Erythroblast (primary cell): ENCODE data around the gene UCN3.

Experiments used
- DNase-seq, 2 experiments: peaks; one replicate each; lab custom pipeline; 2025; lab: John Stamatoyannopoulos, UW
- GATA1 ChIP-seq: IDR thresholded peaks from 2 replicates; pipeline ENCODE4 v1.6.1; 2011; ENCODE audit warnings: low read depth, mild to moderate bottlenecking, control low read depth, low read length, moderate library complexity
- POLR2A ChIP-seq: IDR thresholded peaks from 2 replicates; pipeline ENCODE4 v1.6.1; 2011; ENCODE audit warnings: mild to moderate bottlenecking, low read length

Gene UCN3, protein sequence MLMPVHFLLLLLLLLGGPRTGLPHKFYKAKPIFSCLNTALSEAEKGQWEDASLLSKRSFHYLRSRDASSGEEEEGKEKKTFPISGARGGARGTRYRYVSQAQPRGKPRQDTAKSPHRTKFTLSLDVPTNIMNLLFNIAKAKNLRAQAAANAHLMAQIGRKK

DNA sequence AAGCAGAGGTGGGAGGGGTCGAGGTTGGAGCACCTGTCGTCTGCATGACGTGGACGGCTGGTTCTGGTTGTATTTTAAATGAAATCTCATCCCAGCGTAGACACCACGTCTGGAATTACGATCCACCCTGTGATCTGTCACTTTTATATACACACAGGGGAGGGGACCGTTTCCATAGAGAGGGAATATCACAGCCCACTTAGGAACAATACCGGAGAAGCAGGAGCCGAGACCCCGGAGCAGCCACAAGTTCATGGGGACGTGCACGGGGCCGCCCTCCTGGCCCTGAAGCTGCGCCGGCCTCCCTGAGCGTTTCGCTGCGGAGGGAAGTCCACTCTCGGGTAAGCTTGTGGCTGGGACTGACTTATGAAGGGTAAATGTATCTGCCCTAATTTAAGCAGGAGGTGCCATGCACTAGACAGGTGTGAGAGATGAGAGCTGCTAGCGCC is at the start of gene UCN3:
Gene UCN3, plus strand, starts transcription at position 77 of the 449 bp plus-strand sequence. CDS start 8,755 bp downstream, outside the sequence.
- TF ChIP-seq POLR2A: no peak
- TF ChIP-seq GATA1: no peak
- DNase-seq: no peak

DNA sequence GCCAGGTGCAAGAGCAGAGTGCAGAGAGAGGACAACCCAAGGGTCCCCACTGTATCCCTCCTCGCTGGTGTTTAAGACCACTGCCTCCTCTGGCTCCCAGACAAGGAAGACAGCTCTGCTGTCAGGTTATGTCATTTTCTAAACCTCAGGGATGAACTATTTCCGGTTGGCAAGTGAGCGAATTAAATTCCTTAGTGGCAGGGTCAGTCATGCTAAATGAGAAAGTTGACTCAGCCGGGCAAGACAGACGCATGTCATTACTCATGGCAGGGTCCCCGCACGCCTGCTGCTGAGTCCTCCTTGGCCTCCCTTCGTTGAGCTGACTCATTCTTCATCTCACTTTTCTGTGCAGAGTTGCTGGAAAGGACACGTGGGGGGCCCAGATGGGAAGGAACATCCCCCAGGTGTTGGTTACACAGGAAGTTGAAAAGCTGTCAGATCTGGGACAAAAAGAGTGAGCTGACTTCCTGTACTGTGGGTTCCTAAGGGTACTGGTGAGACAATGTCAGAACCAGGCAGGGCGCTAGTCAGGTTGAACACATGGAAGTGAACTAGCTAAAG is 47.1 kb upstream of the UCN3 start:
- no peak for TF ChIP-seq POLR2A
- TF ChIP-seq GATA1: no peak
- DNase-seq: peak in 1 of 2 experiments; percentile 7

DNA sequence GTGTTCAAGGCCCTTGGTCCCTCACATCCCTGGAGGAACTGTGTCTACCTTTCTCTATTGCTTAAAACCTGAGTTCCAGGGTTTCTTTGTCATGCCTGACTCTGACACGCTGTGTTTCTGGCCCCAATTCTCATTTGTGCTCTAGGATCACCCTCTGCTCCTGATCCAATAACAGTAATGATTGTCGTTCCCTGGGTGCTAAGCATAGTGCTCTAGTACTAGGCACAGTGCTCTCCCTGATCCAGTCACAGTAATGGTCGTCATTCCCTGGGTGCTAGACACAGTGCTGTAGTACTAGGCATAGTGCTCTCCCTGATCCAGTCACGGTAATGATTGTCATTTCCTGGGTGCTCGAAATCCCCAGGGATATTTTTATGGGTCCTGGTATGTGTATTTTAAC is 46.6 kb upstream of the UCN3 start:
- TF ChIP-seq POLR2A (no peak), GATA1 (no peak)
- no peak for DNase-seq

DNA sequence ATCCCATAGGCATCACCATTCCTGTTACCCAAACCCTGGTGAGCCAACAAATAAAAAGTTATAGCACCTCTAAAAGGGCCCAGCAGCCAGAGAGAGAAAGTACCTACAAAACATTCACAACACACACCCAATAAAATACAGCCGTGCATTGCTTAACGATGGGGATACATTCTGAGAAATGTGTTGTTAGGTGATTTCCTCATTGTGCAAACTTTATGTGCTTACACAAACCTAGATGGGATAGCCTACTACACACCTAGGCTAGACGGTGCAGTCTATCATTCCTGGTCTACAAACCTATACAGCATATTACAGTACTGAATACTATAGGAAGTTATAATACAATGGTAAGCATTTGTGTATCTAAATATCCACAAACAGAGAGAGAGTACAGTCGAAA is 44.9 kb upstream of the UCN3 start:
- TF ChIP-seq POLR2A: no peak
- TF ChIP-seq GATA1: no peak
- DNase-seq: no peak

DNA sequence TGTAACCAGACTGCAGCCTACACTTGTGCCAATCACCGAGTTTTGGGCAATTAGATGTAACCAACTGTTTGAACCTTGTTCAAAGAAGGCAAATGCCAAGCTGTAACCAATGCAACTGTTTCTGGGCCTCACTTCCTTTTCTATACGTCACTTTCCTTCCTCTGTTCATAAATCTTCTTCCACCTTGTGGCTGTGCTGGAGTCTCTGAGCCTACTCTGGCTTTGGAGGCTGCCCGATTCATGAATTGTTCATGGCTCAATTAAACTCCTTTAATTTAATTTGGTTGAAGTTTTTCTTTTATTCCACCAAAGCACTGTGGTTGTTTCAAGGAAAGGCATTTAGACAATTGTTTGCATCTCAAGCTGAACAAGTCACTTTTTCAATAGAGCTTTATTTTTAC is 43.5 kb upstream of the UCN3 start:
- no peak for DNase-seq
- TF ChIP-seq POLR2A (no peak), GATA1 (no peak)

DNA sequence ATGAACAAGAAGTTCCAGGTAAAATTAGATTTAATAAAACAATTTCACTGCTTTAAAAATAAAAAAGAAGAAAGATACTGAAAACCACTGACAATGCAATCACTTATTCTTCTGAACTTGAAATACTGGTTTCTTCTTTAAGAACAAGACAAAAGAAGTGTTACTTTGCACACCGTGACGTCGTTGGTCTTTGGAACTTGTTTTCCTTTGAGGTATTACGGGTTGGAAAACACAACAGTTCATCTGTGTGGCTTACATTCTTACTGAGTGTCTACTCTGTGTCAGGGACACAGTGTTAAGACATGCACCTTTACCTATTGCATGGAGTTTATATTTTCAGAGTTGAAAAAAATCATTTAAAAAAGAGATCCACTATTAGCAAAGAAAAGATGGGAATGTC is 41.3 kb upstream of the UCN3 start:
- no peak for DNase-seq
- no peak for TF ChIP-seq GATA1
- TF ChIP-seq POLR2A: no peak

DNA sequence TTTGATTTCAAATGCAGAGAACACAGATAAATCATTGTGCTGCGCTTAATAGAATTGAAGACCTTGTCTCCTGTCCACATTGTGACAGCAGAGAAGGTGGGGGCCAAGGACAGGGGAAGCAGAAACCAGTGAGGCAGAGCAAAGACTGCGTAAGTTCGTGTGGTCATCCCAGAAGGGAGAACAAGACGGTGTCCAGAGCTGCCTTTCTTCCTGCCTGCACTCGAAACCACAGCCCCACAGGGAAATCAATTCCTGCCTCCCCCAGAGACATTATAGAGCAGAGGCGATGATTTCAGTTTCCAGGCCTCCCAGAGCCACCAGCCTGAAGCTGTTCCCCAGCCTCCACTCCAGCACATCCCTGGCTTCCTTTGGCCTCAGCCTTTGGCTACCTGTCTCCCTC is 39.7 kb upstream of the UCN3 start:
- DNase-seq: no peak
- TF ChIP-seq POLR2A (no peak), GATA1 (no peak)

DNA sequence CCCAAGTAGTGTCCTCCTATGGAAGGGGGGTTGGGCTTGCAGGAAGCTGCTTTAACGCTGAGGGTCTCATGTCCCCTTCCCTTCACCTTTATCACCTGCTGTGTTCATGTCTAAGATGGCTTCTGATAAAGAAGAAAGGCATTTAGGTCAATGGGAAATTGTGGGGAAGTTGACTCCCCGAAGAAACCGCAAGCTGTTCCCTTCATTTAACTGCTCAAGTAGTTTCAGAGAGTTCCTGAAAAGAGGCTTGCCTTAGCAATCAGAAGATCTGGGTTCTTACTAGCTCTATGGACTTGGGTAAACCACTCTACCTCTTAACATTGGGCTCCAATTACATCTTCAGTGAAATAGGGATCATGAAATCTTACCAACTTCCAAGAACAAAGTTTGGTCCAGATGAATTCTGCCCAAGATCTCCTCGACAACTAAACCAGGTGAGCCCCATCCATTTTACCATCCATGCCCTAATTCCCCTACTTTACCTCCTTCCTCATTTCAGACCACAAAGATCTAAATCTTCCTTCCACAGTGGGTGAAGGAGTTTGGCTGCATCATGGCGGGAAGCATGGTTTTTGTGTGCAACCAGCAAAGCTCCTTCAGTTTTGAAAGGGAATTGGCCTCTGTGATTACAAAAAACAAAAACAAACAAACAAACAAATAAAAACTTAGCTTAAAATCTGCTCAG is 30.4 kb upstream of the UCN3 start:
- TF ChIP-seq POLR2A (no peak), GATA1 (no peak)
- DNase-seq: no peak

DNA sequence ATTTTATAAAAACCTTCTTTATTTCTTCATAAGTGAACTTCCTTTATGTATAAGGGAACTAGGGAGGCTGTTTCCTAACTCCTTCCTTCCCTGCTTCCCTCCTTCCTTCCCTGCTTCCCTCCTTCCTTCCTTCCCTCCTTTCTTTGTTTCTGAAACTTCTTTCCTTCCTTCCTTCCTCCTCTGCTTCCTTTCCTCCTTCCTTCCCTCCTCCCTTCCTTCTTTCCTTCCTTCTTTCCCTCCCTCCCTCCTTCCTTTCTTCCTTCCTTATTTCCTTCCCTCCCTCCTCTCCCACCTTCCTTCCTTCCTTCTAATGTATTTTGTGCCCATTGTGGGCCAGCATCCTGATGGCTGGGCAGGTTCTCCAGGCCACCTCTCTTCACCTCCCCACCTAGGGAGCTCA is 26.8 kb upstream of the UCN3 start:
- DNase-seq: no peak
- TF ChIP-seq GATA1 (no peak), POLR2A (no peak)

DNA sequence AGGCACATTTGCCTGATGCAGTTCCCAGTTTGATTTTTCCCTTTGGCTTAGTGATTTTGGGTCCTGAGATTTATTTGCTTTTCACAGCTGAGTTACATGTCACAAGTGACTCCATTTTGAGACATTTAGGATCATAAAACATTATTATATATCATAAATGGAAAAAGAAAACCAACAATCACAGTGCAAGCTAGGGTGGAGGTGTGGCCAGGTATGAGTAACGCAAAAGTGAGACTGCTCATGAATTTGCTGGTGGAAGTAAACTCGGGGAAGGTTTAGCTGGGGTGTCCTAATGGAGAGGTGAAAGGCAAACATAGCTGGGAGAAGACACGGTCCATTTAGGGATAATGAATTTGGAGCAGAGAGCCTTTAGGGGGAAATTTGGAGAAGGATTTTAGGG is 21.7 kb upstream of the UCN3 start:
- TF ChIP-seq POLR2A (no peak), GATA1 (no peak)
- no peak for DNase-seq

DNA sequence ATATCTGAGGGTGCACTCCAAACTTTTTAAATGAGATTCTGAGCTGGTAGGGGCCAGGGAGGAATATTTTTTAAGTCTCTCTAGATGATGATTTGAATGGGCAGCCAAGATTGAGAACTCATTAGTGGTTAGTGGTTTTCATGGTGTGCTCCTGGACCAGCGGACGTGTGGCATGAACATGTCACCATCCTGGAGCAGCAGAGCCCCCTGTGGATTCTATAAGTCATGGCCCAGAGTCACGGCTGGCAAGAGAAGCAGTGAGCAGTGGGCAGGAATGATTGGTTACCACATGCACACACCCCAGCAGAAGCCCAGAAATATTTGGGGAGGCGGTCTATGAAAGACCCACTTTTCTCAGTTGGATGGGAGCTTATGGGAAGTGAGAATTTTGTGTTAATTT is 21.2 kb upstream of the UCN3 start:
- TF ChIP-seq GATA1 (no peak), POLR2A (no peak)
- no peak for DNase-seq

DNA sequence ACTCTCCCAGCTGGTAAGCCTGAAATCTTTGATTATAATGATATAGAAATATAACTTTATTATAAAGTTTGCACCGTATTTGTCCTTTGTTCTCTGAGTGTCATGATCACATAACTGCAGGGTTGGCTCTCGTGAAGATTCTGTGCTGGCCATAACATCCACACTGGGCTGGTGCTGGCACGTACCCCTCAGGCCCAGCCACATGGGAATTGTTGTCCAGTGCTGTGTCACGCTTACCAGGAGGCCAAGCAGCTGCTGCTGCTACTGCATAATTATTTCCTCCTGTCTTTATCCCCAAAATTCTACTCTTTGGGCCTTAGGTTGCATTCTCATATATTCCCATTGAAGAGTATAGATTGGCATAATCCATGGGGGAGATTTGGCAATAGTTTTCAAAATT is 20.8 kb upstream of the UCN3 start:
- TF ChIP-seq POLR2A (no peak), GATA1 (no peak)
- DNase-seq: no peak

DNA sequence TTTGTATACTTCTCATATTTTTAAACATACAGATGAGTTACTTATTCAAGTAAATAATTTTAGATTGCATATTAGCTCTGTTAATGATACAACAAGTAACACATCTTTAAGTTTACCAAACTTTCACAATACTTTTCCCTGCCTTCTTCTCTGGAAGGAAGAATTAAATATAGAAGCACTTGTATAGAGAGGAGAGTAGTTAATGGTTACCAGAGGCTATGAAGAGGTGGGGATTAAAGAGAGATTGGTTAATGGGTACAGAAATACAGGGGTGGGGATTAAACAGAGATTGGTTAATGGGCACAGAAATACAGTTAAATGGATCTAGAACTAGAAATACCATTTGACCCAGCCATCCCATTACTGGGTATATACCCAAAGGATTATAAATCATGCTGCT is 20.0 kb upstream of the UCN3 start:
- TF ChIP-seq GATA1 (no peak), POLR2A (no peak)
- no peak for DNase-seq

DNA sequence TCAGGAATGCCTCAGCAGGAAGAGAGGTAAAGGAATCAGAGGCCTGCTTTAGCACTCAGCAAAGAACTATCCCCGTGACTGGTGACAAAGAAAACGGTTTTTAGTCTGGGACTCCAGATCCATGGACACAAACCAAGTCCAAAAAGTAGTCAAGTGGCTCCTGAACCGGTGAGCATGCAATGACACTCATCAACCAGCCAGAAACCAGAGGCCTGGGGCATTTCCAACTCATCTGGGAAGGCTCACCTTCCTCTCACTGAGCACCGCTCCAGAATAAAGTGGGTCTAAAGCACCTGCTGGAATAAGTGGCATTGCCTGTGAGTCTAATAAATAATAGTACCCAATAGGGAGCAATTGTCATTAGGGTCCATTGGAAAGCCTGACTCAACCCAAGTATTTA is 17.9 kb upstream of the UCN3 start:
- no peak for DNase-seq
- TF ChIP-seq POLR2A: no peak

DNA sequence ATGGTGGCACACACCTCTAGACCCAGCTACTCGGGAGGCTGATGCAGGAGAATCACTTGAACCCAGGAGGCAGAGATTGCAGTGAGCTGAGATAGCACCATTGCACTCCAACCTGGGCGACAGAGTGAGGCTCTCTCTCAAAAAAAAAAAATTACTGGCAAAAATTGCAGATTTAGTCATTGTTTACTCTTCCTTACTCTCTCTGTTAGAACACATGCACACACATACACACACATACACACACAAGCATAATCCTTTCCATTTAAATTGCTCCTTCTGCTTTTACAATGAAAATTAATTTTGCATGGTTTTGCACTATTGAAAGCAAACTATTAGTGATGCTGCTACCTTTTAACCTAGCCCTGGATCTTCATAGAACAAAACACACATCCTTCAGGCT is 15.4 kb upstream of the UCN3 start:
- DNase-seq: no peak
- no peak for TF ChIP-seq POLR2A
- TF ChIP-seq GATA1: no peak

DNA sequence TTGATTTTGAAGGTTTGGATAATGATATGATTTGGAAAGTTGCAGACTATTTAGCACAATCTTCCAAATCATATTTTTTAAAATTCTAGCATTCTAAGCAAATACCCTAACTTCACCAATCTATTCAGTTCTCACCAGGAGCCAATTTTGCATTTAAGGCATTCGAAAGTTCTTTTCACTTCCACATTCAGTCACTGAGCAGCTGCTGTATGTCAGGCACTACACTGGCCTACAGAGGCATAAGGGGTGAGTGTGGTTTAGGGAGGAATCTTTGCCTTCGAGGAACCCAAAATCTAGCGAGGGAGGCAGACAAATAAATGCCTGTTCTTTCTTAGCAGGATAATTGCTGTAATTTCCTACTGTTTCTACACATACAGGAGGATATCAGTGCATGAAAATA is 10.7 kb upstream of the UCN3 start:
- TF ChIP-seq POLR2A: no peak
- TF ChIP-seq GATA1: no peak
- no peak for DNase-seq
